ENCODE measurements around the gene SOX10. TPM values are rescaled to one million over a fixed set of nuclear protein-coding genes. Genes with fewer than 3 reads are reported as not detected.

Gene SOX10
- not detected in 2 replicates for total RNA-seq

DNA sequence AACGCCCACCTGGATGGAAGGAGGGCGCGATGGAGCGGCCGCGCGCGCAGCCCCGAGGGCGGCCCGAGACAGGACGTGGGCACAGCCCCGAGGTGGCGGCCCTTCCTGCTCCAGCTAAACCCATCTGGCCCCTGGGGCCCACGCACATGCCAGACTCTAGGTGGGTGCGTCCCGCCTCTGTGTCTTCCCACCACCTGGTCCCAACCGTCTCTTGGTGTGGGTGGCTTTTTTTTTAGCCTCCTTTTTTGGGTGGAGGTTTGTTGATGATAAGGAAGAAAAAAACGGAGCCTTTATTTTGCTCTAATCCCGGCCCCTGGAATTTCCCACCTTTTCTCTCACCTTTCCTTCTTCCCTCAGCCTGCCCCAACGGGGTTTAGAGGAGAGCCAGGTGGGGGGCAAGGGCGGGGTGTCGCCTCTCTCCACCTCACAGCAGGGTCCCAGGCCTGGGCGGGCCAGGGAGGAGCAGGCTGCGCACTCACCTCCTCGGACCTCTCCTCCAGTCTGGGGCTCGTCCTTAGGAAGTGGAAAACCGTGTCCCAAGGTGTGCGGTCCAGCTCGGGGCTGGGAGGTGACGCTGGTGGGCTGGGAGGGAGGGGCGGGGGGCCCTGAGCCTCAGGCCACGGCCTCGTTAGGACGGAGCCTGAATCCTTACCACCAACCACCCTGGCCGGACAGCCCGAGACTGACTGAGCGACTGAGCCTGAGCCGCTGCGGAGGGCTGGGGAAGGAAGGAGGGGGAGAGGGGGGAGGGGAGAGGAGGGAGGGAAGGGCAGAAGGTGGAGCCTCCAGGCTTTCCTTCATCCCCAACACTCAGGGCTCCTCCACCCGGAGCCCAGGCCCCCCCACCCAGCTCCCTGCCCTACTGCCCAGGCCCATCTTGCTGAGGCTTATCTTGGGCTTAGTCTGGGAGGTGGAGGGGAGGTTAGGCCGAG, at the start of gene SOX10:
SOX10 (minus strand) TSS at position 696 of the 932 bp plus-strand sequence. CDS start 771 bp downstream, outside the sequence.

GRCh38 chr22:37953437-37954179, 30.7 kb downstream of the SOX10 start, which contains the start of the genes C22orf23 and POLR2F:
C22orf23 (minus strand) TSS chr22:37953601; CDS start chr22:37953149, 452 bp downstream.
POLR2F (plus strand) TSS chr22:37953699; CDS start chr22:37953788, 89 bp downstream.

Other genes with a start within 250 kb of the SOX10 start
- gene GCAT, start 176.6 kb downstream of the SOX10 start, total RNA-seq: 8.5 and 31.8 TPM in 2 replicates
- 0.07 TPM in 1 of 2 replicates, not detected in the other for gene GALR3, start 161.2 kb downstream of the SOX10 start, total RNA-seq
- gene ANKRD54, start 140.2 kb downstream of the SOX10 start, total RNA-seq: 14.4 and 21.1 TPM in 2 replicates
- 387 and 417 TPM in 2 replicates for gene EIF3L, start 135.1 kb downstream of the SOX10 start, total RNA-seq
- gene MICALL1, start 78.3 kb downstream of the SOX10 start, total RNA-seq: 231 and 366 TPM in 2 replicates
- gene C22orf23, start 31.0 kb downstream of the SOX10 start, total RNA-seq: under 0.01 TPM in 1 of 2 replicates, not detected in the other
- 27.3 and 68.2 TPM in 2 replicates for gene POLR2F, start 30.9 kb downstream of the SOX10 start, total RNA-seq
- gene PICK1, start 72.8 kb upstream of the SOX10 start, total RNA-seq: 20.5 and 38.2 TPM in 2 replicates
- gene SLC16A8, start 99.6 kb upstream of the SOX10 start, total RNA-seq: 0.07 and 0.34 TPM in 2 replicates
- 1.0 TPM in 1 of 2 replicates, not detected in the other for gene BAIAP2L2, start 126.1 kb upstream of the SOX10 start, total RNA-seq
- 8.9 and 9.3 TPM in 2 replicates for gene PLA2G6, start 197.3 kb upstream of the SOX10 start, total RNA-seq
- 25.8 and 34.2 TPM in 2 replicates for gene MAFF, start 217.4 kb upstream of the SOX10 start, total RNA-seq

All from nasal cavity respiratory epithelium epithelial cell of viscerocranial mucosa (primary cell).